PFSK-1 (cell line): ENCODE data around the gene MSMP.
A peak's percentile ranks its signal among the peaks of the same experiment; 100 is the strongest.

Source experiments
- FOXP2 ChIP-seq: optimal IDR thresholded peaks from 2 replicates; pipeline ENCODE3; 2011; ENCODE audit warnings: borderline replicate concordance, control low read depth, inconsistent platforms; ENCODE audit not compliant: insufficient read depth; ENCODE audit errors: extremely low read length, extremely low read depth
- POLR2AphosphoS5 ChIP-seq: IDR thresholded peaks from 2 replicates; pipeline ENCODE4 v1.6.1; 2012; ENCODE audit warnings: low read depth, mild to moderate bottlenecking, control low read depth, low read length, moderate library complexity
- REST ChIP-seq, 2 experiments: IDR thresholded peaks; 2 replicates each; pipeline versions ENCODE4 v1.6.1 to v1.8.0; 2011 to 2012; ENCODE audit warnings: low read depth in 2 of 2, low read length in 2 of 2, control low read depth in 1 of 2, inconsistent platforms in 1 of 2, mild to moderate bottlenecking in 1 of 2, moderate library complexity in 1 of 2; ENCODE audit not compliant: insufficient read depth in 1 of 2
- SIN3A ChIP-seq: IDR thresholded peaks from 2 replicates; pipeline ENCODE4 v1.6.1; 2012; ENCODE audit warnings: mild to moderate bottlenecking, low read length, moderate library complexity, borderline replicate concordance; ENCODE audit not compliant: insufficient read depth
- TAF1 ChIP-seq: IDR thresholded peaks from 2 replicates; pipeline ENCODE4 v1.6.1; 2012; ENCODE audit warnings: low read length, control low read depth, borderline replicate concordance; ENCODE audit not compliant: insufficient read depth

The MSMP gene

GRCh38 chr9:35757226-35757891 is 3.3 kb upstream of the MSMP start:
- no peak for TF ChIP-seq FOXP2
- TF ChIP-seq REST (IDR thresholded peaks at IDR 0.05; ENCODE audit: insufficient read depth in 1 of 2, low read depth in 2 of 2, low read length in 2 of 2) = no peak
- no peak for TF ChIP-seq POLR2AphosphoS5
- no peak for TF ChIP-seq TAF1
- no peak for TF ChIP-seq SIN3A

GRCh38 chr9:35756275-35757225 is 2.5 kb upstream of the MSMP start:
- no peak for TF ChIP-seq REST (IDR thresholded peaks at IDR 0.05; ENCODE audit: insufficient read depth in 1 of 2, low read depth in 2 of 2, low read length in 2 of 2)
- TF ChIP-seq FOXP2 = peak; percentile 42

GRCh38 chr9:35755071-35755470 is 995 bp upstream of the MSMP start:
- TF ChIP-seq SIN3A (no peak), TAF1 (no peak), REST (IDR thresholded peaks at IDR 0.05; ENCODE audit: insufficient read depth in 1 of 2, low read depth in 2 of 2, low read length in 2 of 2) (no peak), POLR2AphosphoS5 (no peak), FOXP2 (no peak)

- no peak for TF ChIP-seq TAF1
- TF ChIP-seq SIN3A = no peak
- TF ChIP-seq POLR2AphosphoS5 = no peak
Observed at GRCh38 chr9:35753466-35753865, 610 bp downstream of the MSMP start.

- no peak for TF ChIP-seq TAF1
- TF ChIP-seq REST (IDR thresholded peaks at IDR 0.05; ENCODE audit: insufficient read depth in 1 of 2, low read depth in 2 of 2, low read length in 2 of 2) = no peak
Observed at GRCh38 chr9:35750256-35750531, 3.9 kb downstream of the MSMP start.
